ENCODE measurements around the gene GUCA2A.

The GUCA2A gene

GRCh38 chr1:42117214-42117613 lies 47.3 kb downstream of the GUCA2A start:
- no peak for TF ChIP-seq EGR2 (tag by site-specific recombination; IDR thresholded peaks at IDR 0.05; ENCODE audit: low read depth)
- TF ChIP-seq KLF17 (tag by site-specific recombination; IDR thresholded peaks at IDR 0.05), result no peak
- no peak for TF ChIP-seq ZNF302 (tag by site-specific recombination; IDR thresholded peaks at IDR 0.05; ENCODE audit: low read depth)
- TF ChIP-seq ZNF350 (tag by site-specific recombination; IDR thresholded peaks at IDR 0.05), result no peak
- TF ChIP-seq ZNF621 (tag by site-specific recombination; IDR thresholded peaks at IDR 0.05), result no peak
- TF ChIP-seq ZFP41 (tag by site-specific recombination; IDR thresholded peaks at IDR 0.05; ENCODE audit: borderline replicate concordance), result no peak
- no peak for TF ChIP-seq ZNF140 (tag by site-specific recombination; IDR thresholded peaks at IDR 0.05)
- no peak for TF ChIP-seq INSM2 (tag by site-specific recombination; IDR thresholded peaks at IDR 0.05)
- TF ChIP-seq ZNF707 (tag by site-specific recombination; IDR thresholded peaks at IDR 0.05), result no peak
- TF ChIP-seq ZNF473 (tag by site-specific recombination; IDR thresholded peaks at IDR 0.05), result no peak
- TF ChIP-seq ZNF121 (tag by site-specific recombination; IDR thresholded peaks at IDR 0.05), result no peak
- no peak overlapping the region for H3K27ac ChIP-seq (ENCODE audit: extremely low read depth, low read depth, low read length)
- H3K4me1 ChIP-seq (ENCODE audit: control insufficient read depth, insufficient read depth, low read length), result no peaks in the 10 kb centered on the region
- ChIA-PET CTCF (interaction anchor here (0.7 kb wide), 1 partner anchor 552 kb away, joined by 3 read pairs; no protein-coding TSS in a partner anchor), POLR2A (no interaction called here)
- H3K36me3 ChIP-seq (ENCODE audit: control insufficient read depth in 2 of 2, insufficient read depth in 1 of 2, low read length in 2 of 2), result no peaks in the 10 kb centered on the region
- H3K9me3 ChIP-seq (ENCODE audit: control insufficient read depth, insufficient read depth, low read depth, low read length), result no peaks in the 10 kb centered on the region
- no peak overlapping the region for H3K4me3 ChIP-seq (ENCODE audit: low read depth, low read length)

- ChIA-PET POLR2A (no interaction called here), CTCF (no interaction called here)
- Histone ChIP-seq H3K4me1 (ENCODE audit: control insufficient read depth, insufficient read depth, low read length) (no peaks in the 10 kb centered on the region), H3K36me3 (ENCODE audit: control insufficient read depth in 2 of 2, insufficient read depth in 1 of 2, low read length in 2 of 2) (no peaks in the 10 kb centered on the region), H3K4me3 (ENCODE audit: low read depth, low read length) (no peak overlapping the region), H3K27ac (ENCODE audit: extremely low read depth, low read depth, low read length) (no peak overlapping the region), H3K9me3 (ENCODE audit: control insufficient read depth, insufficient read depth, low read depth, low read length) (no peaks in the 10 kb centered on the region)
- TF ChIP-seq RBAK (tag by site-specific recombination; IDR thresholded peaks at IDR 0.05), result no peak
- no peak for TF ChIP-seq HIC1 (tag by site-specific recombination; IDR thresholded peaks at IDR 0.05)
- TF ChIP-seq MYNN (tag by site-specific recombination; IDR thresholded peaks at IDR 0.05; ENCODE audit: borderline replicate concordance), result no peak
- TF ChIP-seq ZNF473 (tag by site-specific recombination; IDR thresholded peaks at IDR 0.05), result no peak
- no peak for TF ChIP-seq ZNF324 (tag by site-specific recombination; IDR thresholded peaks at IDR 0.05)
- no peak for TF ChIP-seq ZNF629 (tag by site-specific recombination; IDR thresholded peaks at IDR 0.05)
- no peak for TF ChIP-seq ZSCAN4 (tag by site-specific recombination; IDR thresholded peaks at IDR 0.05)
- no peak for TF ChIP-seq ZNF701 (tag by site-specific recombination; IDR thresholded peaks at IDR 0.05)
- TF ChIP-seq ZNF558 (tag by site-specific recombination; IDR thresholded peaks at IDR 0.05), result no peak
- no peak for TF ChIP-seq PRDM10 (tag by site-specific recombination; IDR thresholded peaks at IDR 0.05)
- no peak for TF ChIP-seq GLI4 (tag by site-specific recombination; IDR thresholded peaks at IDR 0.05)
- TF ChIP-seq ZNF449 (tag by site-specific recombination; IDR thresholded peaks at IDR 0.05), result no peak
- no peak for TF ChIP-seq OSR2 (tag by site-specific recombination; IDR thresholded peaks at IDR 0.05)
- no peak for TF ChIP-seq WT1 (tag by site-specific recombination; IDR thresholded peaks at IDR 0.05)
Observed at GRCh38 chr1:42114229-42114628, 50.3 kb downstream of the GUCA2A start.

Data from HEK293 (cell line).